Measurements from ENCODE around the gene BCO2.

DNA sequence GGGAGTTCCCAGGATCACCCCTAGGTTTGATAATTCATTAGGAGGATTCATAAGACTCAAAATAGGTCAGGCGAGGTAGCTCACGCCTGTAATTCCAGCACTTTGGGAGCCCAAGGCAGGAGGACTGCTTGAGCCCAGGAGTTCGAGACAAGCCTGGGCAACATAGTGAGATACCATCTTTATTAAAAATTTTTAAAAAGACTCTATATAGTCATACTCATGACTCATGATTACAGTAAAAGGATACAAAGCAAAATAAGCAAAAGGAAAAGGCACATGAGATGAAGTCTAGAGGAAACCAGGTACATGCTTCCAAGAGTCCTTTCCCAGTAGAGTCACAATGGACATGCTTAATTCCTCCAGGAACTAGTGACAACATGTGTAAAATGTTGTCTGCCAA is 37.0 kb downstream of the BCO2 start:
- no peak for TF ChIP-seq POLR2A (IDR thresholded peaks at IDR 0.05)
- TF ChIP-seq, protein P1, sequence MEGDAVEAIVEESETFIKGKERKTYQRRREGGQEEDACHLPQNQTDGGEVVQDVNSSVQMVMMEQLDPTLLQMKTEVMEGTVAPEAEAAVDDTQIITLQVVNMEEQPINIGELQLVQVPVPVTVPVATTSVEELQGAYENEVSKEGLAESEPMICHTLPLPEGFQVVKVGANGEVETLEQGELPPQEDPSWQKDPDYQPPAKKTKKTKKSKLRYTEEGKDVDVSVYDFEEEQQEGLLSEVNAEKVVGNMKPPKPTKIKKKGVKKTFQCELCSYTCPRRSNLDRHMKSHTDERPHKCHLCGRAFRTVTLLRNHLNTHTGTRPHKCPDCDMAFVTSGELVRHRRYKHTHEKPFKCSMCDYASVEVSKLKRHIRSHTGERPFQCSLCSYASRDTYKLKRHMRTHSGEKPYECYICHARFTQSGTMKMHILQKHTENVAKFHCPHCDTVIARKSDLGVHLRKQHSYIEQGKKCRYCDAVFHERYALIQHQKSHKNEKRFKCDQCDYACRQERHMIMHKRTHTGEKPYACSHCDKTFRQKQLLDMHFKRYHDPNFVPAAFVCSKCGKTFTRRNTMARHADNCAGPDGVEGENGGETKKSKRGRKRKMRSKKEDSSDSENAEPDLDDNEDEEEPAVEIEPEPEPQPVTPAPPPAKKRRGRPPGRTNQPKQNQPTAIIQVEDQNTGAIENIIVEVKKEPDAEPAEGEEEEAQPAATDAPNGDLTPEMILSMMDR (IDR thresholded peaks at IDR 0.05 in 4 of 5, conservative IDR thresholded peaks at IDR 0.05 in 1 of 5) = no peak
